ENCODE results near the gene ABCC4. TPM values are rescaled to one million over a fixed set of nuclear protein-coding genes. Genes with fewer than 3 reads are reported as not detected.

Gene ABCC4
- total RNA-seq, 1 donor from 2014 or later: 7.5 TPM

- TF ChIP-seq CTCF (IDR thresholded peaks at IDR 0.05; ENCODE audit: unreplicated experiment): no peak
- Mint-ChIP-seq H3K4me3 (ENCODE audit: low read depth) (no peak overlapping the region), H3K9me3 (ENCODE audit: low read depth) (peaks cover 9% of the 10 kb centered on the region), H3K4me1 (ENCODE audit: low read depth) (peaks cover 3% of the 10 kb centered on the region), H3K27ac (no peak overlapping the region), H3K27me3 (no peaks in the 10 kb centered on the region), H3K36me3 (ENCODE audit: insufficient read depth) (peaks cover 13% of the 10 kb centered on the region)
- no peak for DNase-seq (ENCODE audit: low spot score, unreplicated experiment)
These were observed 261.8 kb downstream of the ABCC4 start for GRCh38 chr13:95039415-95039814.

GRCh38 chr13:95038949-95039348, 262.3 kb downstream of the ABCC4 start:
- peaks cover 8% of the 10 kb centered on the region for H3K9me3 Mint-ChIP-seq (ENCODE audit: low read depth)
- no peak overlapping the region for H3K27ac Mint-ChIP-seq
- no peak for DNase-seq (ENCODE audit: low spot score, unreplicated experiment)
- no peaks in the 10 kb centered on the region for H3K27me3 Mint-ChIP-seq
- TF ChIP-seq CTCF (IDR thresholded peaks at IDR 0.05; ENCODE audit: unreplicated experiment): no peak
- peaks cover 13% of the 10 kb centered on the region for H3K36me3 Mint-ChIP-seq (ENCODE audit: insufficient read depth)
- H3K4me1 Mint-ChIP-seq (ENCODE audit: low read depth): no peaks in the 10 kb centered on the region
- H3K4me3 Mint-ChIP-seq (ENCODE audit: low read depth): no peak overlapping the region

- Mint-ChIP-seq H3K4me3 (ENCODE audit: low read depth) (no peak overlapping the region), H3K4me1 (ENCODE audit: low read depth) (no peaks in the 10 kb centered on the region)
These were observed 265.7 kb downstream of the ABCC4 start for GRCh38 chr13:95035311-95036109.

GRCh38 chr13:95033890-95034289, 267.4 kb downstream of the ABCC4 start:
- no peak for TF ChIP-seq CTCF (IDR thresholded peaks at IDR 0.05; ENCODE audit: unreplicated experiment)
- no peaks in the 10 kb centered on the region for H3K4me1 Mint-ChIP-seq (ENCODE audit: low read depth)
- H3K27ac Mint-ChIP-seq: peak overlapping the region; percentile 49
- H3K4me3 Mint-ChIP-seq (ENCODE audit: low read depth): no peak overlapping the region
- H3K9me3 Mint-ChIP-seq (ENCODE audit: low read depth): no peaks in the 10 kb centered on the region
- H3K27me3 Mint-ChIP-seq: no peaks in the 10 kb centered on the region
- no peak for DNase-seq (ENCODE audit: low spot score, unreplicated experiment)
- no peaks in the 10 kb centered on the region for H3K36me3 Mint-ChIP-seq (ENCODE audit: insufficient read depth)

More at GRCh38 chr13:95035311-95036109, 265.7 kb downstream of the ABCC4 start:
- Mint-ChIP-seq H3K36me3 (ENCODE audit: insufficient read depth) (peaks cover 1% of the 10 kb centered on the region), H3K27me3 (no peaks in the 10 kb centered on the region), H3K9me3 (ENCODE audit: low read depth) (no peaks in the 10 kb centered on the region), H3K27ac (no peak overlapping the region)
- DNase-seq (ENCODE audit: low spot score, unreplicated experiment): no peak
- TF ChIP-seq CTCF (IDR thresholded peaks at IDR 0.05; ENCODE audit: unreplicated experiment): no peak

GRCh38 chr13:95032121-95032520, 269.1 kb downstream of the ABCC4 start:
- Mint-ChIP-seq H3K4me3 (ENCODE audit: low read depth) (no peak overlapping the region), H3K27ac (no peak overlapping the region)

More at GRCh38 chr13:95032121-95032520, 269.1 kb downstream of the ABCC4 start:
- H3K9me3 Mint-ChIP-seq (ENCODE audit: low read depth): peaks cover 2% of the 10 kb centered on the region
- H3K4me1 Mint-ChIP-seq (ENCODE audit: low read depth): no peaks in the 10 kb centered on the region
- no peaks in the 10 kb centered on the region for H3K36me3 Mint-ChIP-seq (ENCODE audit: insufficient read depth)
- no peak for DNase-seq (ENCODE audit: low spot score, unreplicated experiment)
- no peaks in the 10 kb centered on the region for H3K27me3 Mint-ChIP-seq
- no peak for TF ChIP-seq CTCF (IDR thresholded peaks at IDR 0.05; ENCODE audit: unreplicated experiment)
